Neural crest cell (in vitro differentiated cells): ENCODE results near the gene MAP10. TPM values are rescaled to one million over a fixed set of nuclear protein-coding genes. Genes with fewer than 3 reads are reported as not detected.

Experiments
- DNase-seq: peaks from one replicate; pipeline ENCODE4 v3.0.0; 2021; ENCODE audit warnings: low read depth, mixed read lengths, low spot score
- H3K27ac Mint-ChIP-seq: one replicate; pipeline ENCODE4 v1.8.0; 2021; ENCODE audit warnings: mild to moderate bottlenecking, mixed read lengths; ENCODE audit not compliant: unreplicated experiment
- H3K27me3 Mint-ChIP-seq: 2 replicates; pipeline ENCODE4 v1.8.0; 2021; ENCODE audit warnings: low read depth, mild to moderate bottlenecking, mixed read lengths
- H3K36me3 Mint-ChIP-seq: 2 replicates; pipeline ENCODE4 v1.8.0; 2021; ENCODE audit warnings: low read depth, mild to moderate bottlenecking, mixed read lengths
- H3K4me1 Mint-ChIP-seq: 2 replicates; pipeline ENCODE4 v1.8.0; 2021; ENCODE audit warnings: mixed read lengths
- H3K4me3 Mint-ChIP-seq: one replicate; pipeline ENCODE4 v1.8.0; 2021; ENCODE audit warnings: mild to moderate bottlenecking, mixed read lengths
- H3K9me3 Mint-ChIP-seq: 2 replicates; pipeline ENCODE4 v1.8.0; 2021; ENCODE audit warnings: mixed read lengths
- total RNA-seq: library from RNA; stranded (reverse); gene quantifications from 2 replicates; pipeline ENCODE4 v1.2.1, GENCODE V29; 2021
- TF ChIP-seq, protein P1 (sequence below): fragments of 200-600 bp; sonication (generic); conservative IDR thresholded peaks from 2 replicates; pipeline ENCODE4 v1.5.0; 2021; ENCODE audit warnings: antibody characterized with exemption, mild to moderate bottlenecking

Gene MAP10
- total RNA-seq, 1 donor from 2014 or later: 2.0 TPM

DNA sequence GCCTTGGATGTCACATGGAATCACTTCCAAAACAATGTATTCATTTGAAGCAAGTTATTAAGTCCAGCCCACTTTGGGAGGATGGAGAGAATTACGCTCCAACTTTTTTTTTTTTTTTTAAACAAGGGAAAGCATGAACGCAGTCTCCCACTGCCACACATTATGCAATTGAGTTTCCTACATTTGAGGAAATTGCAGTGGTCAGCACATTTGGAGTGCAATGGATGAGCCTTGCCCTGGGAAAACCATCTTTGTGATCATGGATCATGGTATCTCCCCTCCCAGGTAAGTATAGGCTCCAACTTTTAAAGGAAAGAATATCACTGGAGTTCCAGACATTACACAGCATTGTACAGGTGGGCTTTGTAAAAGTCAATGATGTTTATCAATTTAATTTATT is 26.7 kb downstream of the MAP10 start:
- TF ChIP-seq, protein P1, sequence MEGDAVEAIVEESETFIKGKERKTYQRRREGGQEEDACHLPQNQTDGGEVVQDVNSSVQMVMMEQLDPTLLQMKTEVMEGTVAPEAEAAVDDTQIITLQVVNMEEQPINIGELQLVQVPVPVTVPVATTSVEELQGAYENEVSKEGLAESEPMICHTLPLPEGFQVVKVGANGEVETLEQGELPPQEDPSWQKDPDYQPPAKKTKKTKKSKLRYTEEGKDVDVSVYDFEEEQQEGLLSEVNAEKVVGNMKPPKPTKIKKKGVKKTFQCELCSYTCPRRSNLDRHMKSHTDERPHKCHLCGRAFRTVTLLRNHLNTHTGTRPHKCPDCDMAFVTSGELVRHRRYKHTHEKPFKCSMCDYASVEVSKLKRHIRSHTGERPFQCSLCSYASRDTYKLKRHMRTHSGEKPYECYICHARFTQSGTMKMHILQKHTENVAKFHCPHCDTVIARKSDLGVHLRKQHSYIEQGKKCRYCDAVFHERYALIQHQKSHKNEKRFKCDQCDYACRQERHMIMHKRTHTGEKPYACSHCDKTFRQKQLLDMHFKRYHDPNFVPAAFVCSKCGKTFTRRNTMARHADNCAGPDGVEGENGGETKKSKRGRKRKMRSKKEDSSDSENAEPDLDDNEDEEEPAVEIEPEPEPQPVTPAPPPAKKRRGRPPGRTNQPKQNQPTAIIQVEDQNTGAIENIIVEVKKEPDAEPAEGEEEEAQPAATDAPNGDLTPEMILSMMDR: no peak
- DNase-seq: no peak
- H3K27ac Mint-ChIP-seq: no peak overlapping the region
- H3K27me3 Mint-ChIP-seq: no peaks in the 10 kb centered on the region
- no peak overlapping the region for H3K4me3 Mint-ChIP-seq
- H3K9me3 Mint-ChIP-seq: no peaks in the 10 kb centered on the region
- no peaks in the 10 kb centered on the region for H3K4me1 Mint-ChIP-seq
- H3K36me3 Mint-ChIP-seq: peaks cover 6% of the 10 kb centered on the region

DNA sequence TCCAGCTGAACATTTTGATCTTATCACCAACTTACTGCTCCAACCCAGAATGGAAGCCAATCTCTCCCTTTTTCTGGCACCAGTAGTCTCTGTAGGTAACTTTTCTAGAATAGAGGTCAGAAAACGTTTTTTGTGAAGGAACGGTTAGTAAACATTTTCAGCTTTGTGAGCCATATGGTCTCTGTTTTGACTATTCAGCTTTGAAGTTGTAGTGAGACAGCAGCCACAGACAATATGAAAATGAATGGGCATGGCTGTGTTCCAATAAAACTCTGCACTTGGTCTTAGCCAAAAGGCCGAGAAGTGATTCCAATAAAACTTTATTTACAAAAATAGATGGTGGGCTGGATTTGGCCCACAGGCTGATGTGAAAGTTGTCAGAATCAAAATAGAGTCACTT is 28.9 kb downstream of the MAP10 start:
- no peaks in the 10 kb centered on the region for H3K27me3 Mint-ChIP-seq
- TF ChIP-seq, protein P1: no peak

DNA sequence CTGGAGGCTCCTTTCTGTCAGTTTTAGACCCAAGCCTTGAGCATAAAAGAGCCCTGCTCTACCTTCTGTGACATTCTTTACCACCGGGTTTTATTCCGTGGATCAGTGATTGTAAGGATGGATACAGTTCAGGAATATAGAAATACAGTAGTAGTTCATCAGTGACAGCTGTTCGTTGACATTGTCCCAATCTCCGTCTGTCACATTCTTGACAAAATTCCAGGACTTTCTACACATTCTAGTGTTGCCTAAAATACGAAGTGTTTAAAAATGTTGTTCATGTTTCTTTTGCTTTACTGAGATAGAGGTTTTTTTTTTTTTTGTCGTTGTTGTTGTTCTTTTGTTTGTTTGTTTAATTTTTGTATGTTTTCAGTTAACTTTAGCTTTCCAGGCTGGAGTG is 29.9 kb downstream of the MAP10 start:
- H3K36me3 Mint-ChIP-seq: no peaks in the 10 kb centered on the region
- no peak for DNase-seq

More for the DNA sequence above, 28.9 kb downstream of the MAP10 start:
- Mint-ChIP-seq H3K4me1 (no peaks in the 10 kb centered on the region), H3K27ac (no peak overlapping the region), H3K4me3 (no peak overlapping the region), H3K9me3 (no peaks in the 10 kb centered on the region), H3K36me3 (no peaks in the 10 kb centered on the region)
- no peak for DNase-seq

DNA sequence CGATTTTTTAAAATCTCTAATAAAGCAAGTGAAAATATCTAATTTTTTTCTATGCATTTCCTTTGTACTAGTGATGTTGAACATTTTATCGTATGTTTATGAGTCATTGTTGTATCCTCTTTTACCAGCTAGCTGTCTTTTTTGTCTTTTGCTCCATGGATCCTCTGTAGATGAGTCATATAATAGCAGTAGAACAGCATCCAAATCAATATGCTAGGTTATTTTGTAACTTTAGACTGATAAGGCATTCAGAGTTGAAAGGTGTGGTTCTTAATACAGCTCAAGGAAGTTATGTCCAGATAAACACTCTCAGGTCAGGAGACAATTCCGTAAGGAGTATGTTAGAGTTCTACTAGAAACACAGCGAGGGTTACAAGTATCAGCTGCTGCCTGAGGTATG is 31.9 kb downstream of the MAP10 start:
- H3K9me3 Mint-ChIP-seq: peaks cover 11% of the 10 kb centered on the region
- TF ChIP-seq, protein P1: no peak
- H3K4me3 Mint-ChIP-seq: no peak overlapping the region
- H3K27me3 Mint-ChIP-seq: no peaks in the 10 kb centered on the region
- H3K27ac Mint-ChIP-seq: no peak overlapping the region
- no peaks in the 10 kb centered on the region for H3K4me1 Mint-ChIP-seq
- no peak for DNase-seq
- peaks cover 2% of the 10 kb centered on the region for H3K36me3 Mint-ChIP-seq

More for the DNA sequence above, 29.9 kb downstream of the MAP10 start:
- Mint-ChIP-seq H3K27me3 (no peaks in the 10 kb centered on the region), H3K4me3 (no peak overlapping the region), H3K27ac (no peak overlapping the region), H3K4me1 (no peaks in the 10 kb centered on the region), H3K9me3 (no peaks in the 10 kb centered on the region)
- TF ChIP-seq, protein P1: no peak

DNA sequence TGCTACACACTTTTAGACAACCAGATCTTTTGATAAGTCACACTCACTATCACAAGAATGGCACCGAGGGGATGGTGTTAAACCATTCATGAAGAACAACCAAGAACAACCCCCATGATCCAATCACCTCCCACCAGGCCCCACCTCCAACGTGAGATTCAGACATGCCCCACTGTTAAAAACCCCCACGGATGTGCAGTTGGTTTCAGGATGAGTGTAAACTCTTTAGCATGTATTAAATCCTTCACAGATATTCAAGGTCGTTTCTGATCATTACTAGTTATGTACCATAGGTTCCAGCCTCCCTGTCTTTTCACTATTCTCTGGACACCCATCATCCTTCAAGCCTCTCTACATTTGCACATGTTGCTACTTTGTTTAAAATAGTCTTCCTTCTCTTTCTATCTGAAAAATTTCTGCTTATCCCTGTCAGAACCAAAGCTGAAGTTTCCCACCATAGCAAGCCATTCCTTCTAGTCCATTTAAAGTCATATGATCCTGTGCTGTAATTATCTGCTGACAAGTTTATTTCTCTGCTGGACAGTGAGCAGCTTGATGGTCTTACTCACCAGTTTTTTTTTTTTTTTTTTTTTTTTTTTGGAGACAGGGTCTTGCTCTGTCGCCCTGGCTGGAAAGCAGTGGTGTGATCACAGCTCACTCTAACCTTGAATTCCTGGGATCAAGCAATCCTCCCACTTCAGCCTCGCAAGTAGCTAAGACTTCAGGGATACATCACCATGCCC is 36.8 kb downstream of the MAP10 start:
- peaks cover 2% of the 10 kb centered on the region for H3K36me3 Mint-ChIP-seq
- no peaks in the 10 kb centered on the region for H3K27me3 Mint-ChIP-seq
- H3K4me1 Mint-ChIP-seq: peaks cover 30% of the 10 kb centered on the region
- H3K4me3 Mint-ChIP-seq: no peak overlapping the region
- DNase-seq: no peak
- no peak overlapping the region for H3K27ac Mint-ChIP-seq
- TF ChIP-seq, protein P1: no peak
- H3K9me3 Mint-ChIP-seq: peaks cover 16% of the 10 kb centered on the region
